Activated T-helper 2 cell treated with anti-CD3 and anti-CD28 coated beads, Interferon-gamma antibody, Interleukin-2, Interleukin-4, amounts not matched to agents 10 μg/mL and 5 μg/mL and 100 μg/mL, durations not matched to agents 14 hours and 24 hours and 36 hours (primary cell): Measurements from ENCODE around the gene FBXW4. TPM values are rescaled to one million over a fixed set of nuclear protein-coding genes. Genes with fewer than 3 reads are reported as not detected.
"Not testable (repeated sequence)": the region's sequence is repeated elsewhere in the genome, so short reads cannot be mapped to it uniquely, and the experiment has no call there.

Experiments used
- DNase-seq: peaks from one replicate; pipeline ENCODE4 v3.0.0; 2021; ENCODE audit warnings: low spot score
- H3K27ac Mint-ChIP-seq: one replicate; pipeline ENCODE4 v1.8.0; 2021; ENCODE audit warnings: mixed read lengths
- H3K27me3 Mint-ChIP-seq: one replicate; pipeline ENCODE4 v1.8.0; 2021; ENCODE audit warnings: low read depth, mixed read lengths
- H3K36me3 Mint-ChIP-seq: one replicate; pipeline ENCODE4 v1.8.0; 2021; ENCODE audit warnings: low read depth, mixed read lengths
- H3K4me1 Mint-ChIP-seq: one replicate; pipeline ENCODE4 v1.8.0; 2021; ENCODE audit warnings: low read depth, mixed read lengths
- H3K4me3 Mint-ChIP-seq: one replicate; pipeline ENCODE4 v1.8.0; 2021; ENCODE audit warnings: low read depth, mild to moderate bottlenecking, moderate library complexity, mixed read lengths
- H3K9me3 Mint-ChIP-seq: one replicate; pipeline ENCODE4 v1.8.0; 2021; ENCODE audit warnings: mixed read lengths
- intact Hi-C: fragments of 100-400 bp; cut with micrococcal nuclease; formaldehyde crosslinking; loops from one replicate; pipeline ENCODE4 v1.15.1; 2023
- total RNA-seq: library from RNA; stranded (reverse); gene quantifications from 2 replicates; pipeline ENCODE4 v1.2.3, GENCODE V29; 2022

Gene FBXW4
- total RNA-seq, 1 donor from 2014 or later: 37.7 TPM

DNA sequence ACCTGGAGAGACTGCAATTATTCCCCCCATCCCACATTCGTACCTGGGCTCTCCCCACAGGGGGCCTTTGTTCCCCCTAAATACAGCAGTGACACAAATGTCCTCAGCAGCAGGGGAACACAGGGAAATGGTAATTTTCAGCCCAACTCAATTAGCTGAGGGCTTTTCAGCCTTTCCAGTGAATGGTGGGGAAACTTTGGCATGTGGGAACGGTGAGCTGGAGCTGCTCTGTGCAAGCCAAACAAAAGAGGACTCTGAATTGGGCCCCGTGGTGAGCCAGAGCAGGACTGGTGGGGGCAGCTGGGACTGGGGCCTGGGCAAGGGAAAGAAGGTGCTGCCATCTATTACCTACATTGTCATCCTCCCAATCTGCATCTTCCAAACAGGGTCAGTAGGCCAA lies 51.0 kb downstream of the FBXW4 start:
- H3K4me3 Mint-ChIP-seq: no peak overlapping the region
- no peaks in the 10 kb centered on the region for H3K27me3 Mint-ChIP-seq
- intact Hi-C loops: no loop called here
- H3K27ac Mint-ChIP-seq: no peak overlapping the region
- H3K9me3 Mint-ChIP-seq: no peaks in the 10 kb centered on the region
- no peak for DNase-seq
- H3K4me1 Mint-ChIP-seq: no peaks in the 10 kb centered on the region
- peaks cover 17% of the 10 kb centered on the region for H3K36me3 Mint-ChIP-seq

DNA sequence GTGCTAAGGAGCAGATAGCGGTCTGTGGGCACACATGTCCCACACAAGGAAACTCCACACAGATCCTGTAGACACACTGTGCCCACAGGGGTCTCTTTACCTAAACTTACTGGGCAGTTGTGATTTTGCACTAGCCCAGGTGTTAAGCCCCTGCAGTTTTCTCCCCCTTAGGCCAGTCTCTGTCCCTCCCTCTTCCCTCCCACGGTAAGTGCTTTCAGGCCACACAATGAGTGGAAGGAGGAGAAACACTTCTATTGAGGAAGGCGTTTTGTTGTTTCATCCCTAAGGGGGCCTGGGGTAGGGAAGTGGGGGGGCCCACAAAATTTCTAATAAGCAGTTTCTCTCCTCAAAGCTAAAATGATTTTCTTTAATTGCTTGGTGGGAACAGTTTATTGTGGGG lies 51.4 kb downstream of the FBXW4 start:
- no peak overlapping the region for H3K4me3 Mint-ChIP-seq
- no peak for DNase-seq
- H3K27ac Mint-ChIP-seq: no peak overlapping the region
- H3K36me3 Mint-ChIP-seq: peaks cover 18% of the 10 kb centered on the region
- H3K27me3 Mint-ChIP-seq: no peaks in the 10 kb centered on the region
- no peaks in the 10 kb centered on the region for H3K9me3 Mint-ChIP-seq
- H3K4me1 Mint-ChIP-seq: no peaks in the 10 kb centered on the region
- intact Hi-C loops: no loop called here

DNA sequence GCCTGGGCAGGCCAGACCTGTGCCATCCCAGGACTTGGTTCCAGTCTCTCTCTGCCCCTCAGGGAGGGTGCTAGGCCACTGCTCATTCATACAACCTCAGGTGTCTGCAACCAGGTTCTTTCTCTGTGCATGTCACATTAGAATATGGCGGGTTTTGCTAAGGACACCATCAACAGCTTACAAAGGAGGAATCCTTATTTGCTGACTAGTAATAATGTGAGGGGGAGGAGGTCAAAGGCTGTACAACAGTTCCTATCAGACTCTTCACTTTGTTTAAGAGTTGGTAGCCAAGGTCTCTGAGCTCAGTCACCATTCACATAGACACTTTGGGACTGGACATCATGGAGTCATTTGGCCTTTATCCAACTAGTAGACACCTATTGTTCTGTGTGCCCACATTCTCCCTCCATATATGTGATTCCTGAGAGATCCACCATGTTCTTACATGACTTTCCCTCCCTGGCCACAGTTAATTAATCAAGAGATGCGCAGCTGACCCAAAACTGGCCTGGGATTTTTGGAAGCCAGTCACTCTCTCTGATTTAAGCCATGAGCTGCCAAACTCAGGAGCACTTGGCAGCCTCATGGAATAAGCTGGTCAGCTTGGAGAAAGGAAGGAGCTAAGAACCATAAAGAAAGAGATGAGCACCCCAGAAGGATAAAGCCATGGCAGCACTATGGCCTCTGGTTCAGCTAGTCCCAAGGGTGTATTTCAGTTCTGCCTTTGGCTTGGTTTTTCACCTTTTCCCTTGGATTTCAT lies 55.6 kb downstream of the FBXW4 start:
- no peaks in the 10 kb centered on the region for H3K4me1 Mint-ChIP-seq
- no peaks in the 10 kb centered on the region for H3K9me3 Mint-ChIP-seq
- no peak overlapping the region for H3K27ac Mint-ChIP-seq
- H3K27me3 Mint-ChIP-seq: no peaks in the 10 kb centered on the region
- no peak overlapping the region for H3K4me3 Mint-ChIP-seq
- DNase-seq: no peak
- peaks cover 35% of the 10 kb centered on the region for H3K36me3 Mint-ChIP-seq
- intact Hi-C loops: no loop called here

DNA sequence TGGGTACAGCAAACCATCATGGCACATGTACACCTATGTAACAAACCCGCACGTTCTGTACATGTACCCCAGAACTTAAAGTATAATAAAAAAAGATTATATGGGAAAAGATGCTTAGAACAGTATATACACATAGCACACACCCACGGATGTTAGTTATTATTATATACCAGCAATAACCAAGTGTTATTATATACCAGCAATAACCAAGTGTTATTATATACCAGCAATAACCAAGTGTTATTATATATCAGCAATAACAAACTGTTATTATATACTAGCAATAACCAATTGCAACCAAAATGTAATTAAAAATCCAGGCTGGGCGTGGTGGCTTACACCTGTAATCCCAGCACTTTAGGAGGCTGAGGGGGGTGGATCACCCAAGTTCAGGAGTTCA lies 61.5 kb downstream of the FBXW4 start:
- intact Hi-C loops, H3K4me1 Mint-ChIP-seq, H3K27me3 Mint-ChIP-seq, DNase-seq, H3K27ac Mint-ChIP-seq, H3K4me3 Mint-ChIP-seq, H3K9me3 Mint-ChIP-seq: not testable (repeated sequence)
- peaks cover 20% of the 10 kb centered on the region for H3K36me3 Mint-ChIP-seq

DNA sequence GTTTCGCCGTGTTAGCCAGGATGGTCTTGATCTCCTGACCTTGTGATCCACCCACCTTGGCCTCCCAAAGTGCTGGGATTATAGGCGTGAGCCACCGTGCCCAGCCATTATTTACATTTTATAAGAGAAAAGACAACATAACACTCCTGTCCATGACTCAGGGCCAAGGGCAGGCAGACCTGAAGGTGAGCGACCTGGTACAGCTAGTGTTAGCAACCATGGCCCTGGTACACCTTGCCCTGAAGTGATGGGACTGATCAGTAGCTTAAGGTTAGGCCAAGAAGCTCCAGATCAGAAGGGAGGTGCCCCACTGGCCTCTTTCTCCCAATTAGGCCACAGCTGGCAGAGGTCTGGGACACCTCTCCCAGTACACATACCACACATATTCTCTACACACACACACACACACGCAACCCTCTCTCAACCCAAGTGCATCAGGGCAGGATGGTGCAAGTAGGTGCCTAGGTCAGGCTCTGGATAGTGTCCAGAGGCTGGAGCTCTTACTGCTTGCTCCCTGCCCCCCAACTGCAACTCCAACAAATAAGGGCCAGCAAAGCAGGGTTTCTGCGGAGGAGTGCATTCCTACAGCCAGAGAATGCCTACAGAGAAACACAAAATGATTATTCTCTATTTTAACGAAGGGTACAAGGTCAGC lies 63.0 kb downstream of the FBXW4 start:
- Mint-ChIP-seq H3K27me3 (no peaks in the 10 kb centered on the region), H3K4me3 (no peak overlapping the region), H3K4me1 (no peaks in the 10 kb centered on the region), H3K27ac (no peak overlapping the region), H3K36me3 (peaks cover 9% of the 10 kb centered on the region), H3K9me3 (no peaks in the 10 kb centered on the region)
- DNase-seq: no peak
- intact Hi-C loops: no loop called here

DNA sequence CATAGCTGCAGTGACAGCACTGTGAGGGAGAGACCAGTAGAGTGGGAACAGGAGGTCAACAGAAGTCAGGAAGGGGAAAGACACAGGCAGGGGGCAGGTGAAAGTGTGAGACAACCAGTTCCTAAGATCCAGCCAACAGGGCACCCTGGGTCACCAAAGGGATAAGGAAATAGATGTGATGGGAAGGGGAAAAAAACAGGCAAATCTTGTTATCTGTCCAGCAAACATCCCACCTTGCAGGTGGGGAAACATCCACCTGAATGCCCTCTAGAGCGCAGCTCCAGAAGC lies 64.4 kb downstream of the FBXW4 start:
- Mint-ChIP-seq H3K4me1 (no peaks in the 10 kb centered on the region), H3K36me3 (peaks cover 7% of the 10 kb centered on the region), H3K27me3 (no peaks in the 10 kb centered on the region), H3K9me3 (no peaks in the 10 kb centered on the region), H3K27ac (no peak overlapping the region), H3K4me3 (no peak overlapping the region)
- intact Hi-C loops: no loop called here
- no peak for DNase-seq

DNA sequence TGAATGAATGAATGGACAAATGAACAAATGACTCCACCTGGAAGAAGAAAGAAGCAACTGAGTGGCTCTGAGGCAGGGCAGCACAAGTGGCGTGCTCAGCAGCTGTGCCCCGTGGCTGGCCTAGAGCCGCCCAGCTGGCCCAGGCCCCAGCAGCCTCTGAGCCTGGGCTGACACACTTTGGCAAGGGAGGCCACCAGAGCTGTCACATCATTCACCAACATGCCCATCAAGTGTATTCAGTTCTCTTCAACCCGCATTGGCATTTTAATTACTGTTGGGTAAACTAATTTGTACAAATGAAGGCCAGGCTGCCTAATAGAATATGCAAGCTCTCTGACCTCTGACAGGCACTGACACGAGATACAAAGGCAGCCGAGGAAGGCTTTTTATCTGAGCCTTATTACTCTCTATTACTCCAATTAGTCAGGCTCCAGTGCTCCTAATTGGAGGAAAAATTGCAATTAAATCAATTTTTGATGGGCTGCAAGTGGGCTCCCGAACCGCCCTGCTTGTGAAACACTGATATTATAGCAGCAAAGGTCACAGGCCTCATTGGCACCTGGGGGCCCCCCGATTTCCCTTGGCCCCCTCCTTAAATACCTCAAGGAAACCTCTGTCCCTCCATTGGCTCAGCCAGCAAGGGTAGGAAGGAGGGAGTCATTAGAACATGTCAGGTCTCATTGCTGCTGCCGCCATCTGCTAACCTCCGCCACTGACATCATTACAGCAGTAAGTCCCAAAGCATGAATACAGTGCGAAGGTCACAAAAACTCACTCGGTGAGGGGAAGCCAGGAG lies 64.9 kb downstream of the FBXW4 start:
- Mint-ChIP-seq H3K4me1 (no peaks in the 10 kb centered on the region), H3K4me3 (no peak overlapping the region), H3K27ac (no peak overlapping the region), H3K9me3 (no peaks in the 10 kb centered on the region), H3K27me3 (no peaks in the 10 kb centered on the region), H3K36me3 (peaks cover 6% of the 10 kb centered on the region)
- DNase-seq: no peak
- intact Hi-C loops: no loop called here

DNA sequence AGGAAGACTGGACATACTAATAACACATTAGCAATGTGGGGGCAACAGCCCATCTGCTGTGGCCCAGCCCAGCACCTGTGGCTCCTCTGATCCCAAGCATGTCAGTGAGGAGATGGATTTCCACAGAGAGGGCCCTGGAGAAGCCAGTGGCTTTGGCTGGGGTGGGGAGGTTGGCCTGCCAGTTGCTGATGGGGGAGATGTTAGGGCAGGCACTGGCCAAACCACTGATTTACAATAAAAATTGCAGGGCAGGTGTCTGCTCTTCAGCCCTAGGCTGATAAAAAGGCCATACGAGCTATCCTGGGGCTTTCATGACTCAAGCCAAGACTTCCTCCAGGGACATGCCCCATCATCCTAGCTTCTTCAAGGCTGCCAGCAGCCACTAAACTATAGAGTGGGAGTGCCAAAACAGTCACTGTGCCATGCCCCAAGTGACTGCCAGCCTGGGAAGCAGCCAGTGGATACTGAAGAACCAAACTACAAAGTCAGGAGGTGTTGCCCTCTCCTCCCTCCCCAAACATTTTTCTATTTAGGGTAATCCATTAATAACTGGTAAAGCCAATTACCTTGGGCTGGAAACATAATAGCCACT lies 69.1 kb downstream of the FBXW4 start:
- Mint-ChIP-seq H3K9me3 (no peaks in the 10 kb centered on the region), H3K4me1 (no peaks in the 10 kb centered on the region), H3K27ac (no peak overlapping the region), H3K27me3 (no peaks in the 10 kb centered on the region), H3K36me3 (peaks cover 27% of the 10 kb centered on the region), H3K4me3 (no peak overlapping the region)
- intact Hi-C loops: no loop called here
- no peak for DNase-seq

DNA sequence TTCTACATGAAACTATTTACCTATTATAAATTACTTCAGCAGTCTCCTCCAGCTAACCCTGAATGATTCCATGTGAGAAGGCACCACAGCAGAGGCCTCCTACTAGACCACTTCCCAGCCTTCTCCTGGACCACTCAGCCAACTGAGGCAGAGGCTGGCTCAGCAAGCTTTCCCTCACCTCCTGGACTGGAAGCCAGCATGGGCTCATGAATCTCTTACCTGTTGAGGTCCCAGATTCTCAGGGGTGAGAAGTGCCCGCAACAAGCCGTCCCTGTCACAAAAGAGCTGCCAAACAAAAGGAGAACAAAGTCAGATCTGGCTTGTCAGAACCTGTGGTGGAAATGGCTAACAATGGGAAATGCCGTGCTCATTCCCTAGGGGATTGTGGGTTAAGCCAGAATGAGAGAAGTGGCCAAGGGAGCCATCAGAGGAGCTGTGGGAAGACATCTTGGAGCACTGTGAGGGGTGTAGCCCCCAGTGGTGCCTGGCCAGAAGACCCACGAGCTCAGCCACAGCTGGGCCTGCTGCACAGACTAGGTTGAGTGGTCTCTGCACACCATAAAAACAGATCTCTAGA lies 70.4 kb downstream of the FBXW4 start:
- H3K27me3 Mint-ChIP-seq: no peaks in the 10 kb centered on the region
- H3K4me3 Mint-ChIP-seq: no peak overlapping the region
- intact Hi-C loops: no loop called here
- DNase-seq: no peak
- H3K36me3 Mint-ChIP-seq: peaks cover 32% of the 10 kb centered on the region
- H3K27ac Mint-ChIP-seq: no peak overlapping the region
- no peaks in the 10 kb centered on the region for H3K9me3 Mint-ChIP-seq
- H3K4me1 Mint-ChIP-seq: no peaks in the 10 kb centered on the region

DNA sequence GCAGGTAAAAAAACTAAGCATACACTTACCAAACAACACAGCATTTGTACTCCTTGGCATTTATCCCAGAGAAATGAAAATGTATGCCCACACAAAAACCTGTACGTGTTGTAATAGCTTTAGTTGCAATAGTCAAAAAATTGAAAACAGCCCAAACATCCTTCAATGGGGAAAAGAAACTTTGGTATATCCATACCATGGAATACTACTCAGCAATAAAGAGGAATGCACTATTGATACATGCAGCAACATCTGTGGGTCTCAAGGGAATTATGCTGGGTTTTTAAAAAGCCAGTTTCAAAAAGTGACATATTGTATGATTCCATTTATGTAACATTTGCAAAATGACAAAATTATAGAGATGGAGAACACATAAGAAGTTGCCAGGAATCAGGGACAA lies 71.4 kb downstream of the FBXW4 start:
- Mint-ChIP-seq H3K36me3 (peaks cover 32% of the 10 kb centered on the region), H3K4me1 (no peaks in the 10 kb centered on the region), H3K4me3 (no peak overlapping the region), H3K27me3 (no peaks in the 10 kb centered on the region), H3K9me3 (no peaks in the 10 kb centered on the region), H3K27ac (no peak overlapping the region)
- intact Hi-C loops: no loop called here
- DNase-seq: no peak

DNA sequence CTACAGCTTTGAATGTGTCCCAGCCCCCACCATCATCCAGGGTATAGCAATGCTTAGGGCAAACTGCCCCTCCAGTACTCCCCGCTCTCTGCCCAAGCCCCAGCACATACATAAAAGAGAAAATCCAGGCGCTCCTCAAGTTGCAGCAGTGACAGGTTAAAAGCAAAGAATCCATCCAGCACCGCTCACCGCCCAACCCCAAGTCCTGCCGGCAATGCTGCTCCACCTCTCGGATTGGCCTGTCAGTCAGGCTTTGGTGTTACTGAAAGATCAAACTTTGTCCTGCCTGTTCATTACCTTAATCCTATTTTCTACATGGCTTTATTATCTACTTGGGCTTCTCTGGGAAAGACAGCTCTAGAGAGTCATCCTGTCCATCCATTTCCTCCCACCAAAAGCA lies 75.0 kb downstream of the FBXW4 start:
- Mint-ChIP-seq H3K36me3 (peaks cover 30% of the 10 kb centered on the region), H3K27ac (no peak overlapping the region), H3K4me1 (no peaks in the 10 kb centered on the region), H3K4me3 (no peak overlapping the region), H3K9me3 (no peaks in the 10 kb centered on the region), H3K27me3 (no peaks in the 10 kb centered on the region)
- no peak for DNase-seq
- intact Hi-C loops: no loop called here

DNA sequence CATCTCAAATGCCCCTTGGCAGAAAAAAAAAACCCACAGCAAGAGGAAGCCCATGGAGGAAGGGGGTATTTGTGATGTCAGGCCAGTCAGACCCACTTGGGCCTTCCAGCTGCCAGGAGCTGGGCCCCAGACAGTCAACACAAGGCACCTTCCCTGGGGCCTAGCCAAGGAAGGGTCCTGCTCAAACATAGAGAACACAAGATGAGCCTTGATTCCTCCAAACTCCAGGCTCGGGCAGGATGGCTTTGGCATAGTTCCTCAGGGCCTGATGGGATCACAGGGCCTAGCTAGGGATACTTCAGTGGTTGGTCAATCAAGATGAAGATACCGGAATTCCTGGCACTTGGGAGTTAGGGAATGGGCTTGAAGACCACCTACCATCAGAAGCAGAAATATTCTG lies 76.1 kb downstream of the FBXW4 start:
- Mint-ChIP-seq H3K27me3 (no peaks in the 10 kb centered on the region), H3K36me3 (peaks cover 24% of the 10 kb centered on the region), H3K4me1 (no peaks in the 10 kb centered on the region), H3K9me3 (no peaks in the 10 kb centered on the region), H3K4me3 (no peak overlapping the region), H3K27ac (no peak overlapping the region)
- no peak for DNase-seq
- intact Hi-C loops: no loop called here
